Ammon's horn (tissue), 1 donor: ENCODE data around the gene MBOAT7.
"Not testable (repeated sequence)": the region's sequence is repeated elsewhere in the genome, so short reads cannot be mapped to it uniquely, and the experiment has no call there.

Source experiments
- DNase-seq: peaks from one replicate; pipeline ENCODE4 v3.0.0-alpha.2; 2016; ENCODE audit warnings: low spot score

MBOAT7 gene

GRCh38 chr19:54188215-54188871 is 1.0 kb downstream of the MBOAT7 start:
- DNase-seq = no peak

GRCh38 chr19:54186934-54187381 is 2.4 kb downstream of the MBOAT7 start:
- DNase-seq = no peak

- no peak for DNase-seq
Observed at GRCh38 chr19:54186351-54186750, 3.0 kb downstream of the MBOAT7 start.

GRCh38 chr19:54183431-54183830 is 5.9 kb downstream of the MBOAT7 start:
- DNase-seq = no peak

- not testable (repeated sequence) for DNase-seq
Observed at GRCh38 chr19:54181894-54182293, 7.5 kb downstream of the MBOAT7 start.

GRCh38 chr19:54180691-54181091 is 8.7 kb downstream of the MBOAT7 start:
- no peak for DNase-seq

- DNase-seq = peak; percentile 86
Observed at GRCh38 chr19:54179921-54180461, 9.4 kb downstream of the MBOAT7 start.

- no peak for DNase-seq
Observed at GRCh38 chr19:54179262-54179852, 10.0 kb downstream of the MBOAT7 start.

GRCh38 chr19:54178581-54179261 is 10.7 kb downstream of the MBOAT7 start:
- DNase-seq = peak; percentile 57

GRCh38 chr19:54173951-54174834 is 15.2 kb downstream of the MBOAT7 start:
- DNase-seq = no peak

GRCh38 chr19:54173359-54173699 is 16.1 kb downstream of the MBOAT7 start:
- no peak for DNase-seq

GRCh38 chr19:54172471-54173358 is 16.7 kb downstream of the MBOAT7 start, which contains the start of gene TMC4:
TSS of gene TMC4 (minus strand) at chr19:54173160. CDS start at chr19:54173117, 43 bp downstream.
- no peak for DNase-seq

GRCh38 chr19:54171736-54172431 is 17.5 kb downstream of the MBOAT7 start:
- not testable (repeated sequence) for DNase-seq

- no peak for DNase-seq
Observed at GRCh38 chr19:54169149-54169740, 20.1 kb downstream of the MBOAT7 start.

- DNase-seq = peak; percentile 90
Observed at GRCh38 chr19:54168174-54168917, 21.0 kb downstream of the MBOAT7 start.

GRCh38 chr19:54165222-54165621 is 24.2 kb downstream of the MBOAT7 start:
- DNase-seq = no peak

GRCh38 chr19:54164369-54165068 is 24.9 kb downstream of the MBOAT7 start:
- no peak for DNase-seq

GRCh38 chr19:54162884-54163283 is 26.5 kb downstream of the MBOAT7 start:
- no peak for DNase-seq
